Measurements from ENCODE around the gene HABP2. TPM values are rescaled to one million over a fixed set of nuclear protein-coding genes. Genes with fewer than 3 reads are reported as not detected.

HABP2 gene
- total RNA-seq, 1 donor from 2014 or later, result not detected

DNA sequence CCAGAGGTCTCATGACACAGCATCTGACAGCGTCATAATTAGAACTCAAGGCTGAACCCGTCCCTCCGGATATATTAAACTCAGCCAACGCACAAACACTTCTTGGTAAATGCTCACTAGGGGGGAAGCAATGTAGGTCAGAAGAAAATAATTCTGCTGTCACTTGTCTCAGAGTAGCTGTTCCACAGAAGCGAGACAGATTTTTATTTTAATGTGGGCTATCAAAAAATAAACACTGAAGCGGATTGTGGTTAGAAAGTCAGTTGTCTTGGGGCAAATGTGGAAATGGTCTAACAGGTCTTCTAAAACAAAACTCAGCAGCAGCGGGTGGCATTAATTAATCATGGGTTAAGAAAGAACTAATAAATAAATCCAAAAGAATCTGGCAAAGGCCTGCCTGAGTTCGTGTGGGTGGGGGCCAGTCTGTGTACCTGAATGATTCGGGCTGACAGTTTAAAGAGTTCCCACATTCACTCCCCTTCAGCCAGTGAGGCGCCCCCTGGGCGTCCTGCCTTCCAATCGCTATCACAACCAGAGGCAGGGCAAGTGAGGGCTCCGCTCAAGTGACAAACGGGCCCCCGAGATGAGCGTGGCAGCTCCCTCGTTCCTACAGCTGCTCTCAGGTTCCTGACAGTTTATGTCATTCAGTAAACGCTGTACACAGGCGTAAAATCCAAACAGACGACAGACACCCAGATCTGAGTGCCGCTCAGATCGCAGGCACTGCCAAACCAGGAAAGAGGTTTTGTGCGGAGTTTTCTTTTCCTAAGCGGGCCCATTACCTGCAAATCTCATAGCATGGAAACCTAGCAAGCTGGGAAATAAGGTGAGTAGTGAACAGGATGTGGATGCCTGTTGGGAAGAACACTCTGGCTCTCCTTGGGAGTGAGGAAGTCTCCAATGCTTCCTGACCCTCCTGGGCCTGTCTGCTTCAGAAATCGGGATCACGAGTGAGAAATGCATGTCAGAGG, 58.1 kb downstream of the HABP2 start:
- ATAC-seq (ENCODE audit: low read depth) (no peak), DNase-seq (no peak)
- POLR2A ChIA-PET, result no interaction called here
- TF ChIP-seq, protein P1, sequence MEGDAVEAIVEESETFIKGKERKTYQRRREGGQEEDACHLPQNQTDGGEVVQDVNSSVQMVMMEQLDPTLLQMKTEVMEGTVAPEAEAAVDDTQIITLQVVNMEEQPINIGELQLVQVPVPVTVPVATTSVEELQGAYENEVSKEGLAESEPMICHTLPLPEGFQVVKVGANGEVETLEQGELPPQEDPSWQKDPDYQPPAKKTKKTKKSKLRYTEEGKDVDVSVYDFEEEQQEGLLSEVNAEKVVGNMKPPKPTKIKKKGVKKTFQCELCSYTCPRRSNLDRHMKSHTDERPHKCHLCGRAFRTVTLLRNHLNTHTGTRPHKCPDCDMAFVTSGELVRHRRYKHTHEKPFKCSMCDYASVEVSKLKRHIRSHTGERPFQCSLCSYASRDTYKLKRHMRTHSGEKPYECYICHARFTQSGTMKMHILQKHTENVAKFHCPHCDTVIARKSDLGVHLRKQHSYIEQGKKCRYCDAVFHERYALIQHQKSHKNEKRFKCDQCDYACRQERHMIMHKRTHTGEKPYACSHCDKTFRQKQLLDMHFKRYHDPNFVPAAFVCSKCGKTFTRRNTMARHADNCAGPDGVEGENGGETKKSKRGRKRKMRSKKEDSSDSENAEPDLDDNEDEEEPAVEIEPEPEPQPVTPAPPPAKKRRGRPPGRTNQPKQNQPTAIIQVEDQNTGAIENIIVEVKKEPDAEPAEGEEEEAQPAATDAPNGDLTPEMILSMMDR (IDR thresholded peaks at IDR 0.05), result no peak
- intact Hi-C loops (cut with micrococcal nuclease), result no loop called here
- Mint-ChIP-seq H3K27me3 (peaks cover 10% of the 10 kb centered on the region), H3K27ac (no peak overlapping the region), H3K9me3 (no peaks in the 10 kb centered on the region), H3K4me3 (no peak overlapping the region), H3K4me1 (no peaks in the 10 kb centered on the region), H3K36me3 (ENCODE audit: low read depth) (no peaks in the 10 kb centered on the region)
- CTCF ChIA-PET, result no interaction called here

DNA sequence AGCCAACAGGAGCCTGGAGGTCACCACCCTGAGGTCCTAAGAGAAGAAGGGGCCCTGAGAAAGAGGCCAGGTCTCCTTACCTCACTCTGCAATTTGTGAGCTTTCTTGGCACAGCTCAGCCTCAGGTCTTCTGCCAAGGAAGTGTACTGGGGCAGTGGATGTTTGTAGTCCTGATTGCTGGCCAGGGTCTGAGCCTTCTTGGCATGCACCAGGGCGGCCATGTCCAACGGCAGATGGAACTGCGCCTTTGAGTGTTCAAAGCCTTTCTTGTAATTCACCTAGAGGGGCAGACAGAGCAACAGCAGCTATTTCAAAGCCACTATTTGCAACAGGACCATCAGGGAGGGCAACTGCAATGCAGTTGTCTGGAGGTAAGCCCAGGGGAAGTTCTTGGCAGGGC, 59.3 kb downstream of the HABP2 start:
- Mint-ChIP-seq H3K36me3 (ENCODE audit: low read depth) (no peaks in the 10 kb centered on the region), H3K4me3 (no peak overlapping the region), H3K27ac (no peak overlapping the region), H3K27me3 (peaks cover 20% of the 10 kb centered on the region), H3K9me3 (no peaks in the 10 kb centered on the region), H3K4me1 (no peaks in the 10 kb centered on the region)
- intact Hi-C loops (cut with micrococcal nuclease), result no loop called here
- DNase-seq (no peak), ATAC-seq (ENCODE audit: low read depth) (no peak)
- TF ChIP-seq, protein P1 (IDR thresholded peaks at IDR 0.05), result no peak
- ChIA-PET POLR2A (no interaction called here), CTCF (no interaction called here)

- Mint-ChIP-seq H3K27me3 (peaks cover 26% of the 10 kb centered on the region), H3K27ac (no peak overlapping the region), H3K36me3 (ENCODE audit: low read depth) (no peaks in the 10 kb centered on the region), H3K4me1 (no peaks in the 10 kb centered on the region), H3K9me3 (no peaks in the 10 kb centered on the region), H3K4me3 (no peak overlapping the region)
- ChIA-PET CTCF (no interaction called here), POLR2A (no interaction called here)
- TF ChIP-seq, protein P1 (IDR thresholded peaks at IDR 0.05), result no peak
- intact Hi-C loops (cut with micrococcal nuclease), result no loop called here
- ATAC-seq (ENCODE audit: low read depth), result no peak
- no peak for DNase-seq
Observed at GRCh38 chr10:113613427-113613826, 60.6 kb downstream of the HABP2 start.

DNA sequence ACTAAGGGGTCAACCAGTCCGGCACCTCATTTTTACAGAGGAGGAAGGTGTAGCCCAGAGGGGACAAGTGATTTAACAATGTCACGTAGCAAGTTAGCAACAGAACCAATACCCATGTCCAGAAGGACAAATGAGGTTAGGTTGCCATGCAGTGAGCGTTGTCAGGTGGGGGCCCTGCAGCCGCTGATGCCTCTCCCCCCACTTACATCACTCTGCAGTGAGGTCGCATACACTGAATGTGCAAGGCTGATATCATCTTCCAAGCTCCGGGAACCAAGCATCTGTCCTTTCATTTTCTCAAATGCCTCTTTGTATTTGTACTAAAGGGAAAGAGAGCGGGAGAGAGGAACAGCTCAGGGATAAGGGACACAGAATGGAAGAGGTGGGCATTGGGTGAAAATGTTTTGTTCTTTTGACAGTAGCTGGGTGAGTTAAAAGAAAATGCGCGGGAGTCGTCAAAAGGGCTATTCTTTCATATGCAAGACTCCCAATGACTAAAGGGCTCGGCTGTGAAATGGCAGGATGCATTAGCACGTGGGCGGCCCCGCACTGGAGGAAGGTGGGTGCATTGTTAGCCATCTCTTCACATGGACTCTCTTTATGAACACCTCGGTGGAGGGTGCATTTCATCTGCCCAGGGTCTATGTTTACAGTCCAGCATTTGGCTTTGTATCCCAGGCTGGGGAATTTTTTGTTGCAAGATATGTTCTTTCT, 61.3 kb downstream of the HABP2 start:
- TF ChIP-seq, protein P1 (IDR thresholded peaks at IDR 0.05), result no peak
- Mint-ChIP-seq H3K9me3 (no peaks in the 10 kb centered on the region), H3K36me3 (ENCODE audit: low read depth) (no peaks in the 10 kb centered on the region), H3K27me3 (peaks cover 26% of the 10 kb centered on the region), H3K4me1 (no peaks in the 10 kb centered on the region), H3K4me3 (no peak overlapping the region), H3K27ac (no peak overlapping the region)
- POLR2A ChIA-PET, result no interaction called here
- intact Hi-C loops (cut with micrococcal nuclease), result no loop called here
- CTCF ChIA-PET, result no interaction called here
- ATAC-seq (ENCODE audit: low read depth) (no peak), DNase-seq (no peak)
